ENCODE data around the gene KRT10. TPM values are rescaled to one million over a fixed set of nuclear protein-coding genes. Genes with fewer than 3 reads are reported as not detected.
A peak's percentile ranks its signal among the peaks of the same experiment; 100 is the strongest.
"Not testable (repeated sequence)": the region's sequence is repeated elsewhere in the genome, so short reads cannot be mapped to it uniquely, and the experiment has no call there.

The KRT10 gene
- total RNA-seq, 2 experiments from 2014 or later = 19.2 to 33.7 TPM

DNA sequence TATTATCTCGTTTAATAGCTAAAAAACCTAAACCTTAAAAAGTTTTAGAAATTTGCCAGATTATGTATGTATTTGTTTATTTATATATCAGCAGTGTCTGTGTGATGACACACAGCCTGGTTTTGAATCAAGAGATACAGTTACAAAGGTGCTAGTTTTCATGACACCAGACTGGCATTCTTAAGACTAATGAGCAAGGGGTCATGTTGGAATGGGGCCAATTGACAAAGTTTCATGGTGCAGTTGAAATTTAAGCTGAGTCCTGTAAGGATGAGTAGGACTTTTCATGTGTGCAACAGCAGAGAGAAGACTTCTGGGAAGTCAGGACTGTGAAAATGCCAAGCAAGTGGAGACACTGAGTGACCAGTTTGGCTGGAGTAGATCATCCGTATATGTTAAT is 3.2 kb upstream of the KRT10 start:
- ATAC-seq = no peak
- Mint-ChIP-seq H3K27me3 (no peaks in the 10 kb centered on the region), H3K27ac (no peak overlapping the region), H3K4me1 (peaks cover 17% of the 10 kb centered on the region), H3K9me3 (ENCODE audit: low read depth) (no peaks in the 10 kb centered on the region), H3K36me3 (peaks cover 5% of the 10 kb centered on the region), H3K4me3 (no peak overlapping the region)
- no peak for DNase-seq
- CTCF ChIA-PET = interaction anchor here (0.8 kb wide), 1 partner anchor 837 kb away, joined by 3 read pairs; no protein-coding TSS in a partner anchor

DNA sequence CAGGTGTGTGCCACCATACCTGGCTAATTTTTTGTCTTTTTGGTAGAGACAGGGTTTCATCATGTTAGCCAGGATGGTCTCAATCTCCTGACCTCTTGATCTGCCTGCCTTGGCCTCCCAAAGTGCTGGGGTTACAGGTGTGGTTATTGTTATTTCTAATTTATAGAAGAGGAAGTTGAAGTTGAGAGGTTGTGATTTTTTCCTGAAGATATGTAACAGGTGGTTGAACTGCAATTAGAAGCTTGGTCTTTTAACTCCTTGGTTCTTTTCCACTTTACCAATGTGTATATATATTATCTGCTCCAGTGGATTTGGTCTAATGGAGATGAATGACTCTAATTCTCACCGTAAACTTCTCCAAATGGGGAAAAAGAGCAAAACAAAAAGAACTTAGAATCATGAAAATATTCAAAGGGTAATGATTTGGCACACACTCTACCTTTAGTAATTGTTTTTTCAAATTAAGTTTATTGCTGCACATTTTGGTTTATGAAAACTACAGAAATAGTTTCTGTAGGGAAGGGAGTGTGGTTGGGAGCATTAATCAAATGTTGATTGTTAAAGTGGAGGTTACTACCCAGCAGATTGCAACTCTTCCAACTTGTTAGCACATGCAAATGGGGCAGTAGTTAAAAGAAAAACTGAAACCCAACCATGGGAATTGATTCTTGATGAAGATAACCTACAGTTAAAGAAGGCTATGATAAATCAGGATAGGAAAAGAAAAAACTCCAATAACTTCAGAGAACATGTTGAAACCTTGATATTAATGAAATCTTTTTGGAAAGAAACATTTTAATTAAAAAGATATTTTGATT is 1.8 kb upstream of the KRT10 start:
- Mint-ChIP-seq H3K27me3 (no peaks in the 10 kb centered on the region), H3K9me3 (ENCODE audit: low read depth) (no peaks in the 10 kb centered on the region), H3K27ac (no peak overlapping the region), H3K4me3 (no peak overlapping the region), H3K4me1 (peaks cover 30% of the 10 kb centered on the region), H3K36me3 (peaks cover 16% of the 10 kb centered on the region)
- CTCF ChIA-PET = no interaction called here
- ATAC-seq (no peak), DNase-seq (no peak)

DNA sequence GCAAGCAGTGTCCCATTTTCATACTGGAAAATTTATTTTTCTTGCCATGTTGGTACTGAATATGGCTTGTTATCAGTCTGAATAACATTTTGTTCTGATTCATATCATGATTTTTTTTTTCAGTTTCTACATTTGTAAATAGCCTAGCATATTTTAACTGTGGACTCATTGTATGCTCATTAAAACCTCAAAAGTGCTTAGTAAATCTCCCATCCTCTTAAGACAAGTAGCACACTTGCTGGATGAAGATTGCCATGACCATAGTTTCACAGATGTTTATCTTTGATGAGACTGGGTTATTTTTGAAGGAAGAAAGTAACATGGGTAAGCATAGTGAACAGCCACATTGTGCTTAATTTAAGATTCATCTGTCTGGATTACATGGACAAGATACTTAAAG is 878 bp downstream of the KRT10 start:
- H3K36me3 Mint-ChIP-seq = peaks cover 30% of the 10 kb centered on the region

DNA sequence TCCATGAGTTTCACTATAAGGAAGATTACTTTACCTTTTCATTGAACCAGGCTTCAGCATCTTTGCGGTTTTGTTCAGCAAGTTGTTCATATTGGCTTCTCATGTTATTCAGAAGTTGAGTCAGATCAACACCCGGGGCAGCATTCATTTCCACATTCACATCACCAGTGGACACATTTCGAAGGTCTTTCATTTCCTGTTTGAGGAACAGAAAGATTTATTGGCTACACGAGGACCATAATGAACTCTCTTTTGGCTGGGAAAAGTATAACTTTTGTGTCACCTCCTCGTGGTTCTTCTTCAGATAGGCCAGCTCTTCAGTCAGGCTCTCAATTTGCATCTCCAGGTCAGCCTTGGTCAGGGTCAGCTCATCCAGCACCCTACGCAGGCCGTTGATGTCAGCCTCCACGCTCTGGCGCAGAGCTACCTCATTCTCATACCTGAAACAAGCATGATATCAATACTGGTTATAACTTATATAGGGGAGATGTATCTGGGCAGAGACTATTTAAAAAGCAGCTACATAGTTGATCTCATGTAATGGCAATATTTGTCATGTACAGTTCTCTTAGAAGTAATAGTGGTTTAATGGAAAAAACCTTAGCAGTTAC is 2.1 kb downstream of the KRT10 start:
- Mint-ChIP-seq H3K27me3 (no peaks in the 10 kb centered on the region), H3K4me1 (peaks cover 28% of the 10 kb centered on the region), H3K36me3 (peaks cover 31% of the 10 kb centered on the region), H3K4me3 (peak overlapping the region; percentile 88), H3K9me3 (ENCODE audit: low read depth) (no peaks in the 10 kb centered on the region), H3K27ac (peak overlapping the region; percentile 82)
- DNase-seq (no peak), ATAC-seq (no peak)
- CTCF ChIA-PET = interaction anchor here (0.7 to 1.6 kb wide), 2 partner anchors 18 to 842 kb away, joined by 3 to 7 read pairs; no protein-coding TSS in a partner anchor

More for the DNA sequence above, 878 bp downstream of the KRT10 start:
- Mint-ChIP-seq H3K27me3 (no peaks in the 10 kb centered on the region), H3K4me3 (no peak overlapping the region), H3K4me1 (peaks cover 28% of the 10 kb centered on the region), H3K9me3 (ENCODE audit: low read depth) (no peaks in the 10 kb centered on the region), H3K27ac (no peak overlapping the region)
- ATAC-seq = no peak
- CTCF ChIA-PET = interaction anchor here (1.5 kb wide), 1 partner anchor 841 kb away, joined by 3 read pairs; no protein-coding TSS in a partner anchor
- no peak for DNase-seq

DNA sequence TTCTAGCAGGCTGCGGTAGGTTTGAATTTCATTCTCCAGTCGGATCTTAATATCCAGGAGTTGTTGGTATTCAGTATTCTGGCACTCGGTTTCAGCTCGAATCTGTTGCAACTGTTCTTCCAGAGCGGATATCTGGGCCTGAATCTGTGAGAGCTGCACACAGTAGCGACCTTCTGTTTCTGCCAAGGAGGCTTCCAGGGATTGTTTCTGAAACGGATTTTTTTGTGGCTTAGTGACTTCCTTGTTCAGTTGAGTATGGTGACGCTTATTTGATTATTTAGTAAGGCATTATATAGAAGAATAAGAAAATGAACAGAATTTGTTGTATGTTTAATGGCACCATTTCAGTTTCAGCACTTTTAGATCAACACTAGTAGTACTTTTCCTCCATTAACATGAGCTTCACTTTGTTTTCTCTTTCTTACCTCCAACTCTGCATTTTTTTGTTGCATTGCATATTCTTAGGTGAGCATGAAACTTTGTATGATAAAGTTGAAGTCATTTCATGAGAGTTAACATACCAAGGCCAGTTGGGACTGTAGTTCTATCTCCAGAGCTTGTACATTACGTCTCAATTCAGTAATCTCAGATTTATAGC is 2.8 kb downstream of the KRT10 start:
- H3K36me3 Mint-ChIP-seq = peaks cover 33% of the 10 kb centered on the region
- peaks cover 28% of the 10 kb centered on the region for H3K4me1 Mint-ChIP-seq
- H3K27ac Mint-ChIP-seq = peak overlapping the region; percentile 82
- H3K4me3 Mint-ChIP-seq = peak overlapping the region; percentile 88
- no peak for DNase-seq
- peaks cover 2% of the 10 kb centered on the region for H3K27me3 Mint-ChIP-seq
- ATAC-seq = no peak
- CTCF ChIA-PET = interaction anchor here (1.0 to 1.6 kb wide), 3 partner anchors 830 to 876 kb away, joined by 3 to 7 read pairs (median 3); no protein-coding TSS in a partner anchor
- H3K9me3 Mint-ChIP-seq (ENCODE audit: low read depth) = no peaks in the 10 kb centered on the region

DNA sequence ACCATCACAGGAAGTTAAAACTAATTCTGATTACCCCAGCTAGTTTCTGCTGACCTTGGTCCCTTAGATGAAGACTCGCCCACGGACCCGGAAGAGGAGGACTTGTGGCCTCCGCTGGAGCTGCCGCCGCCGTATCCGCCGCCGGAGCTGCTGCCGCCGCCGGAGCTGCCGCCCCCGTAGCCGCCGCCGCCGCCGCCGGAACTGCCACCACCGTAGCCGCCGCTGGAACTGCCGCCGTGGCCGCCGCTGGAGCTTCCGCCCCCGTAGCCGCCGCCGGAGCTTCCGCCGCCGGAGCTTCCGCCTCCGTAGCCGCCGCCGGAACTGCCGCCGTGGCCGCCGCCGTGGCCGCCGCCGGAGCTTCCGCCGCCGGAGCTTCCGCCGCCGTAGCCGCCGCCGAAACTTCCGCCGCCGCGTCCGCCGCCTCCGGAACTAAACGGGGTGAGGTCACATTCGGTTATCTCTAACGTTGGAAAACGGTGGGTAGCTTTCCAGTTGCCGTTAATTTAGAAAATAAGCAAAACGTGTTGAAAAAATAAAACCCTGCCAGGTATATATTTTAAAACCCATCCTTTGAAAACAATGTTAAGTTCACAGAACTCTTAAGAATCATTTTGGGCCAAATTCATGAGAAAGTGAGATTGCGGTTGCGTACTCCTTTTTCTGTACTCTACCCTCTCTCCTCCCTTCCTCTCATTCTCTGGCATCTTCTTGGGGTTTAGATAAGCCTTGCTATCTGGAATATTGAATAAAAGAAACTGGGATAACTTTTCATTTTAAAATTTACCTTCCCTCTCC is 3.5 kb downstream of the KRT10 start:
- H3K27me3 Mint-ChIP-seq = peaks cover 9% of the 10 kb centered on the region

DNA sequence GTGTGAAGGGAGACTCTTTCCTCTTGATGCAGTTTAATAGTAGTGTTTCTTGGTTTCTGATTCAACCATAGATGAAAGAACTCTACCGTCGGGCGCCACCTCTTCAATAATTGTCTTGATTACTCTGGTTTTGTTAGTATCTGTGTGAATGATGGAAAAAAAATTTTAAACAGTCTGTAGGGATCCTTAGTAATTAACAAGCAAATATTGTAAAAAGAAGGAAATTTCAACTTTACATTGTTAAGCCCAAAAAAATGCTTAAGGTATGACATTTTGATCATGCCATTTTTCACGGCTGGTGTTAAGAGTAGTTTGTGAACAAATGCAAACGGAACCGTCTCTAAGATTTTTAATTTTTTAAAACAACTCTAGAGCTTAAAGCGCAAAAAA is 4.1 kb downstream of the KRT10 start:
- H3K4me1 Mint-ChIP-seq = peaks cover 20% of the 10 kb centered on the region
- peak overlapping the region; percentile 87 for H3K27ac Mint-ChIP-seq
- H3K4me3 Mint-ChIP-seq = peak overlapping the region; percentile 88
- DNase-seq (no peak), ATAC-seq (no peak)
- peaks cover 12% of the 10 kb centered on the region for H3K27me3 Mint-ChIP-seq
- CTCF ChIA-PET = interaction anchor here (0.8 to 1.3 kb wide), 10 partner anchors 11 to 877 kb away, joined by 3 to 6 read pairs (median 3); no protein-coding TSS in a partner anchor
- H3K36me3 Mint-ChIP-seq = peaks cover 34% of the 10 kb centered on the region
- H3K9me3 Mint-ChIP-seq (ENCODE audit: low read depth) = no peaks in the 10 kb centered on the region

More for the DNA sequence above, 3.5 kb downstream of the KRT10 start:
- CTCF ChIA-PET = interaction anchor here (0.8 to 1.3 kb wide), 9 partner anchors 11 to 877 kb away, joined by 3 to 6 read pairs (median 3); no protein-coding TSS in a partner anchor
- ATAC-seq (peak; percentile 87), DNase-seq (peak; percentile 88)
- Mint-ChIP-seq H3K4me3 (peak overlapping the region; percentile 88), H3K36me3 (peaks cover 34% of the 10 kb centered on the region), H3K4me1 (peaks cover 21% of the 10 kb centered on the region), H3K9me3 (ENCODE audit: low read depth) (no peaks in the 10 kb centered on the region), H3K27ac (peak overlapping the region; percentile 87)

DNA sequence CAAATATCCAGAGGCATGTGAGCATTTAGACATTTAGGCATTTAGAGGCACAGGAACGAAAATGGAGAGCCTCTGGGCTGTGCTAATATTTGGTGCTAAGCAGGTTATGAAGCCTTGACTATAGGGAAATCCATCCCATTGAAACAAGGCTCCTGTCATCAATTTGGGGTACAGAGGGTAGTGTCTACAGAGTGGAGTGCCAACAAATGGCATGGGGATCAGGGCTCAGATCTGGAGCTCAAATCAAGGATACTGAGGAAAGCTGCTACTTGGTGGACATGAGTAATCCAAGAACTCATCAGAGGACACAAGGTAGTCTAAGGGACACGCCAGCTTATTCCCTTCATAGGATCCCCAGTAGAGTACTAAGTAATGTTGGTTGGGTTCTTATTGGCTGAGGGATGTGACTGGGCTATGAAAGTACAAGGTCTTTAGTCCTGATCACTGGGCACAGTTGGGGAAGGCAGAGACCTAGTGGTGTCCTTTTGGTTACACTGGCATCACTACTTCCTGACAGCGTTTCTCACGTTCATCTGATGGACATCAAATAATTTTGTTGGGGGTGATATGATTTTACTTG is 5.2 kb downstream of the KRT10 start:
- Mint-ChIP-seq H3K4me1 (peaks cover 20% of the 10 kb centered on the region), H3K9me3 (ENCODE audit: low read depth) (no peaks in the 10 kb centered on the region), H3K27ac (no peak overlapping the region), H3K4me3 (peak overlapping the region; percentile 51), H3K36me3 (peaks cover 34% of the 10 kb centered on the region), H3K27me3 (peaks cover 20% of the 10 kb centered on the region)
- DNase-seq = no peak
- CTCF ChIA-PET = interaction anchor here (1.0 to 1.2 kb wide), 4 partner anchors 13 to 833 kb away, joined by 3 read pairs; no protein-coding TSS in a partner anchor
- no peak for ATAC-seq

DNA sequence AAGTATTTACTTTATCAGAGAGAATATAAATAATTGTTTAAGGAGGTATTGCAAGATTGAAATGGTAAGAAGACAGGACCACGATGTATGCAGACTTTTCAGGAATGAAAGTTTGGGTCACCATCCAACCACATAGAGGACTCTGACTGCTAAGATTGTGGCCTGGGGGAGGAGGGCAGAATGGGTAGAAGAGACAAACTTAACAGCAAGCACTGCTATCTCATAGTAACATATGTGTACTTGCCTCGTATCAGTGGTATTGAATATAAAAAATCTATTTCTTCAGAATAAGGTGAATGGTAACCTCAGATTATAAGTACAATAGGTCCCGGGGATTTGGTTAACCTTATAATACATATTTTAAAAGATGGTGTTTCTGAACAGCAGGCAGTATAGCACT is 5.8 kb downstream of the KRT10 start:
- DNase-seq (no peak), ATAC-seq (no peak)
- peaks cover 32% of the 10 kb centered on the region for H3K36me3 Mint-ChIP-seq
- H3K4me3 Mint-ChIP-seq = peak overlapping the region; percentile 24
- CTCF ChIA-PET = interaction anchor here (1.0 to 1.1 kb wide), 3 partner anchors 733 to 834 kb away, joined by 3 read pairs; no protein-coding TSS in a partner anchor
- peaks cover 27% of the 10 kb centered on the region for H3K27me3 Mint-ChIP-seq
- peak overlapping the region; percentile 53 for H3K27ac Mint-ChIP-seq
- H3K4me1 Mint-ChIP-seq = peaks cover 20% of the 10 kb centered on the region
- H3K9me3 Mint-ChIP-seq (ENCODE audit: low read depth) = no peaks in the 10 kb centered on the region

DNA sequence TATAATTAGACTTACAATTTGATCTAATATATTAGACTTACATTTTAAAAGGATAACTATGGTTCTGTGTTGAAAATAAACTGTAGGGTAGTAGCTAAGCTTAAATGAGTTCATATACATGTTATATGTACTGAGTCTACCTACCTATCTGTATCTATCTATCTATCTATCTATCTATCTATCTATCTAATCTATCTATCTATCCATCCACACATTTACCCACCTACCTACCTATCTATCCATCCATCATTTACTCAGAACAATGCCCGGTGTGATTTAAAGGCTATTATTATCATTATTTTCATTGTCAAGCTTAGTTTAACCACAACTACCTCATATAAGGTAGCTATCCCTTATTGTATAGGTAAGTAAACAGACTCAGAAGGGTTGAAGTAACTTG is 7.0 kb downstream of the KRT10 start:
- CTCF ChIA-PET = interaction anchor here (0.8 to 1.1 kb wide), 3 partner anchors 12 to 733 kb away, joined by 4 to 5 read pairs (median 4); no protein-coding TSS in a partner anchor
- H3K9me3 Mint-ChIP-seq (ENCODE audit: low read depth) = no peaks in the 10 kb centered on the region
- H3K36me3 Mint-ChIP-seq = peaks cover 30% of the 10 kb centered on the region
- peaks cover 37% of the 10 kb centered on the region for H3K27me3 Mint-ChIP-seq
- no peak overlapping the region for H3K27ac Mint-ChIP-seq
- no peak overlapping the region for H3K4me3 Mint-ChIP-seq
- peaks cover 18% of the 10 kb centered on the region for H3K4me1 Mint-ChIP-seq
- DNase-seq = no peak
- ATAC-seq = no peak

DNA sequence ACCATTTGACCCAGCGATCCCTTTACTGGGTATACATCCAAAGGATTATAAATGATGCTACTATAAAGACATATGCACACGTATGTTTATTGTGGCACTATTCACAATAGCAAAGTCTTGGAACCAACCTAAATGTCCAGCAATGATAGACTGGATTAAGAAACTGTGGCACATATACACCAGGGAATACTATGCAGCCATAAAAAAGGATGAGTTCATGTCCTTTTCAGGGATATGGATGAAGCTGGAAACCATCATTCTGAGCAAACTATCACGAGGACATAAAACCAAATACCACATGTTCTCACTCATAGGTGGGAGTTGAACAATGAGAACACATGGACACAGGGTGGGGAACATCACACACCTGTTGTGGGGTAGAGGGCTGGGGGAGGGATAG is 7.8 kb downstream of the KRT10 start:
- not testable (repeated sequence) for H3K9me3 Mint-ChIP-seq (ENCODE audit: low read depth); H3K4me3 Mint-ChIP-seq; H3K27ac Mint-ChIP-seq; ATAC-seq; DNase-seq
- CTCF ChIA-PET = interaction anchor here (1.1 kb wide), 1 partner anchor 734 kb away, joined by 4 read pairs; no protein-coding TSS in a partner anchor
- peaks cover 24% of the 10 kb centered on the region for H3K36me3 Mint-ChIP-seq
- H3K27me3 Mint-ChIP-seq = peaks cover 44% of the 10 kb centered on the region
- H3K4me1 Mint-ChIP-seq = peaks cover 10% of the 10 kb centered on the region

DNA sequence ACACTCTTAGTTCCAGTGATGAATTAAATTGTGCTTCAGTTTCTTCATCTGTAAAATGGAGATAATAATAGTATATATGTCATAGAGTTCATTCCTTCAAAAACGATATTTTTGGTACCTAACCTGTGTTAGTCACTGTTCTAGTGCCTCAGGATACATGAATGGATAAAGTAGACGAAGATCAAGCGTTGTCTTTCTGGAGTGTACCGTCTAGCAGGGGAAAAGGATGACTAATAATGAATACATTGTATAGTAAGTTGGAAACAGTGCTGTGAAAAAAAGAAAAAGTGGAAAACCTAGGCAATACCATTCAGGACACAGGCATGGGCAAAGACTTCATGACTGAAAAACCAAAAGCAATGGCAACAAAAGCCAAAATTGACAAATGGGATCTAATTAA is 8.6 kb downstream of the KRT10 start:
- DNase-seq = no peak
- peaks cover 18% of the 10 kb centered on the region for H3K36me3 Mint-ChIP-seq
- peaks cover 8% of the 10 kb centered on the region for H3K4me1 Mint-ChIP-seq
- peaks cover 51% of the 10 kb centered on the region for H3K27me3 Mint-ChIP-seq
- no peak for ATAC-seq
- no peaks in the 10 kb centered on the region for H3K9me3 Mint-ChIP-seq (ENCODE audit: low read depth)
- no peak overlapping the region for H3K4me3 Mint-ChIP-seq
- no peak overlapping the region for H3K27ac Mint-ChIP-seq
- CTCF ChIA-PET = no interaction called here

Measured in activated CD8-positive, alpha-beta memory T cell treated with anti-CD3 and anti-CD28 coated beads, Interleukin-2, amount 10 ng/mL, durations not matched to agents 7 days and 5 days (primary cell).